Mucosa of gallbladder (tissue), 1 donor: ENCODE data around the gene WARS2. TPM values are rescaled to one million over a fixed set of nuclear protein-coding genes. Genes with fewer than 3 reads are reported as not detected.

Experiments used
- DNase-seq: peaks from one replicate; pipeline ENCODE4 v3.0.0-alpha.2; 2020; ENCODE audit warnings: low spot score
- total RNA-seq: library from RNA; stranded (reverse); gene quantifications from one replicate; pipeline ENCODE4 v1.2.1, GENCODE V29; 2021
- donor health status: DM: no; HTN: no; CAD: no.

Gene WARS2
- total RNA-seq, 1 donor from 2014 or later = 11.3 TPM

DNA sequence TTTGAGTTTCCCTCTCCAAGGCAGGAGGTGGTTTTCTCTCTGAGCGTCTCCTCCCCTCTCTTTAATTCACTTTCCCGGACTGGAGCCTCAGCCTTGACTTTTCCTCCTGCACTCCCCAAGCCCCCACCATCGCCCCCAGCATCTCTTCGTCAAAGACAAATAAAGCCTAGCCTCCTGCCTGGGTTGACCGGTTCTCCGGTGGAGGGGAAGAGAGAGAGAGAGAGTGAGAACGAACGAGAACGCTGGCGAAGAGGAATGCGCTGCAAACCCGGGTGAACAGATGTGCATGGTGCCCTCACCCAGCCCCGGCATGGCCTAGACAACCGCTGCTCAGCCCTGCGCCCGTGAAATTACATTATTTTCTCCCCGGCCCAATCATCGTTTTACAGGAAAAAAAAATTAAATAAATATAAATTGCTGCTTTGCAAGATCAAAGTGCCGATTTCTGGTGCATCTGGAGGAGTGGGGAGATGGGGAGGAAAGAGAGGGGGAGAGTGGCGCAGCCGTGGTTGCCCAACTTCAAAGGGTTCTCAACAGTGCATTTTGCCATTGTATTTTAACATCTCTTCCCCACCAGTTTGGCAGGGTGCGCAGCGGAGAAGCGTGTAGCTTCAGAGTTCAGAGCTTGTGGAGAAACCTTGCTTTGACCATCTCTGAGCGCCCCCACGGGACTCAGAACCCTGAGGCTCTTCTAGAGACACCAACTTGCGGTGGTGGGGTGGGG lies 140.9 kb downstream of the WARS2 start:
- DNase-seq = no peak

- no peak for DNase-seq
Observed at GRCh38 chr1:118998171-118998570, 142.3 kb downstream of the WARS2 start.

DNA sequence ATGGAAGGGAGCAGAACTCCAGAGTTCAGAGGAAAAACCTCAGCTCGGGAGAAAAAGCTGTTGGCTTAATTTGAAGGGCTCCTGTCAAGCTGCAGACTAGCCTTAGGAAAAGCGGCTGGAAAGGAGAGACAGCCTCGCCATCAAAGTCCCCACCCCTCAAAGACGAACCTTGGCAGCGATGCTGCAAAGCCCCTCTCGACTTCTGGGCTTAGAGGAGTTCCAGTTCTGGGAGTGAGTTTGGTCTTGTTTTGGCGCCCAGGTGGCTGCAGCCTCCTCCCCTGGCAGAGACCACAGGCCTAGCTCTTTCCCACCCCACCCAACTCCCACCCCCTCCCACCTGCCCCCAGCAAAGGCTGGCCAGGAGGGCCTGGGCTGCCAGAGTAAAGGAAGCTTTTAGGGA lies 143.2 kb downstream of the WARS2 start:
- DNase-seq = no peak

DNA sequence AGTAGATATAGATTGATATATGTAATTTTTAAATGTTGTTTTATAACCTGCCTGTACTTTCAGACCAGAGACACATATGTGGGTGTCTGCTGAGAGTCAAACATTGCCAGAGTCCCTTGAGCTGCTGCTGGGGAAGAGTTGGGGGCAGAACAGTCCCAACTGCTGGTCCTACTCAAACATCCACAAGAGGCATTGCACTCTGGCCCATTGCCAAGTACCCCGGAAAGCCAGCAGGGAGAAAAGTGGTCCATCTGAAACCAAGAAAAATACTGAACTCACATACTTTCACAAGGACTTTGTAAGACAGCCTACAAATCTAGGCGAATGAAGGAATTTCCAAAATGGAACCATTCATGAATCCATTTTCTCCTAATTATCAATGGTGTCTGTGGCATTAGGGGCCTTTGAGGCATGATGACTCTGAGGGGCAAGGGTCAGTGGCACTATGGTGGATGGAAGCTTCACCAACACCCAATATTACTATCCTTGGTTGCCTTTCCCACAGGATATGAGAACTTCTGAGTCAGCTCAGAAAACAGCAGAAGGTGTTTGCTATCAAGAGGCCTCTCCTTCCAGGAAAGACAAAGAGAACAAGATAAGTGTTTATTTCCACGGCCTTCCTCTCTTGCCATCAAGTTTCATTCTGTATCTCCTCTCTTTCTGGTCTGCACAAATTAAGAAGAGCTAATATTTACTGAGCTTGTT lies 145.0 kb downstream of the WARS2 start:
- no peak for DNase-seq

DNA sequence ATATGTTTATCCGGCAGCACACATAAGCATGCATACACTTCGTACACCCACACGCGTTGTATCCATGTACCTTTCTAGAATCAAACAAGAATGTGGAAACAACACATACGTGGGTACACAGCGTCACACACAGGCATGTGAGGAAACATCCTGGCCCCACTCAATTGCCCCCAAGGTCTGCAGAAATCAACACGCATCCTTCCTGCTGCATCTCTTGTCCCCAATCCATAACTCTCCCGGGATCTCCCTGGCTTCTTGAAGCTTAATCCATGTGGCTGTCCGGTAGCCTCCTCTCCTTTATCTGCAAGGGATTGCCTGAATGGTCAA lies 146.8 kb downstream of the WARS2 start:
- no peak for DNase-seq

DNA sequence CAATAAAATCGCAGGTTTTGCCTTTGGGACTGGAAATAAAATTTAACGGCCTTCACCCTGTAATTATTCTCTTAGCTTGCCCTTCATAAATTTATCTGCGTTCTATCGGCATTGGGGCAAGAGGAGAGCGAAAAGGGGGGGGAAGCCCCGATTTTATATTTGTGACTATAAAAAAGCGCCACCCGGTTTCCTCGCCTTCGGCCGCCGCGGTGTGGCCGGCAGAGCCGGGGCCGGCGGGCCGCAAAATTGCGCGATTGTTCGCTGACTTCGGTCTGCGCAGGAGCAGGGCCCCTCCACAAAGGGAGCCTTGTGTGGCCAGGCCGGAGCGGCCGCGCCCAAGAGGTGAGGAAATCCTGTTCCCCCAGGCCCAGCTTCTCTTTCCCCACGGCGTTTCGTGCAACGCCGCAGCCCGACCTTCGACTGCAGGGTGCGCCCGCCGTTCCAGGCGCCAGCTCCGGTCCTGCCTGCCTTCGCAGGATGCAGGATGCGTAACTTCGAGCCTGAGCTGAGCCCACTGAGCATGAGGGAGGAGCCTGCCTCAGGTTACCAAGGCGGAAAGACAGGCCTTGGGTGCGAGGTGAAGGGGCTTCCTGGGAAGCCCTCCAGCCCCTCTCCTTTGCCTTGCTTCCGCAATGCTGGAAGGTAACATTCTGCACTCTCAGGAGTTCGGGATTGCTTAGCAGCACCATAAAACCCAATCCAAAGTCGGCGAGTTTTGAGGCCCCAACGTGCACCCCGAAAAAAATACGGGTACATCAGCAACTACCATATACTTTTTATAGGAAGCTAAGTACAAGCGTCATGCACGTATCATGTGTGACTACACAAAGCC lies 147.4 kb downstream of the WARS2 start:
- no peak for DNase-seq

- DNase-seq = no peak
Observed at GRCh38 chr1:118992237-118992825, 148.1 kb downstream of the WARS2 start.

DNA sequence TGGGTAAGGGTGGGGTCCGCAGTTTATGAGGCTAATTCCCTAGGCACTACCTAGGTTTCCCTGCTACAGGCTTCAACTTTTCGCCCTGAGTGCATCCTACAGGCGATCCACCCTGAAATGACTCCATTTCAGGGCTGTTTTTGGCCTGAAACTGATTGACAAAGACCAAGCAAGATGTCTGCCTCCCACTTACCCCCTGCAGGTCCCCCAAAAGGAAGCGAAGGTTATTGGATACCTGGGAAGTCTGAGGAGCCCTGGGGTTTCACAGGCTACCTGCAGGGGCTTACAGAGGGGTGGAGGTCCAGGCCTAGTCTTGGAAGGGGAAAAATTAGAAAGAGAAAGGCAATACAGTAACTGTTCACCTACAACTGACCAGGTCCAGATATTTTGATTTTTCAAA lies 149.0 kb downstream of the WARS2 start:
- DNase-seq = no peak

GRCh38 chr1:118990513-118991152 lies 149.8 kb downstream of the WARS2 start:
- no peak for DNase-seq

DNA sequence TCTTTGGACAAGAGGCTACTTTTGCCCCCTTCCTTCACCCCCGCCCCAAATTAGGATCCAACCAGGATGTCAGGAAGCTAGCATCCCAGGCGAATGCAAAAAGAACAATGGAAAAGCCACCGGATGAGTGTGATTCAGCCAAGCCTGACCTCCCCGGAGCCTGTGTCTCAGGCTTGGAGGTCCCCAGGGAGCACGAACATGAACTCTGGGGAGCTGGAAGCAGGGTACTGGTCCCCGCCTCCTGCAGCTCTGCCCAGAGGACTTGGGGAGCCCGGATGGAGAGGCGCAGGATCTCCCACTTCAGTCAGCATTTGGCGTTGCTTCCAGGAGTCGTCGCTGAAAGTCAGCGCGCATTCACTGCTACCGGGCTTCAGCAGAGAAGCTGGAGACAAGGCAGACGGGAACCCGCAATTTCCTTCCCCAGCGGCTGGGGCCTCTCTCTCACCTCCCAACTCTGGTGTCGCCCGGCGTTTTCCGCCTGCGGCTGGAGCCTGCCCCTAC lies 150.5 kb downstream of the WARS2 start:
- no peak for DNase-seq

- DNase-seq = no peak
Observed at GRCh38 chr1:118989006-118989815, 151.2 kb downstream of the WARS2 start.

DNA sequence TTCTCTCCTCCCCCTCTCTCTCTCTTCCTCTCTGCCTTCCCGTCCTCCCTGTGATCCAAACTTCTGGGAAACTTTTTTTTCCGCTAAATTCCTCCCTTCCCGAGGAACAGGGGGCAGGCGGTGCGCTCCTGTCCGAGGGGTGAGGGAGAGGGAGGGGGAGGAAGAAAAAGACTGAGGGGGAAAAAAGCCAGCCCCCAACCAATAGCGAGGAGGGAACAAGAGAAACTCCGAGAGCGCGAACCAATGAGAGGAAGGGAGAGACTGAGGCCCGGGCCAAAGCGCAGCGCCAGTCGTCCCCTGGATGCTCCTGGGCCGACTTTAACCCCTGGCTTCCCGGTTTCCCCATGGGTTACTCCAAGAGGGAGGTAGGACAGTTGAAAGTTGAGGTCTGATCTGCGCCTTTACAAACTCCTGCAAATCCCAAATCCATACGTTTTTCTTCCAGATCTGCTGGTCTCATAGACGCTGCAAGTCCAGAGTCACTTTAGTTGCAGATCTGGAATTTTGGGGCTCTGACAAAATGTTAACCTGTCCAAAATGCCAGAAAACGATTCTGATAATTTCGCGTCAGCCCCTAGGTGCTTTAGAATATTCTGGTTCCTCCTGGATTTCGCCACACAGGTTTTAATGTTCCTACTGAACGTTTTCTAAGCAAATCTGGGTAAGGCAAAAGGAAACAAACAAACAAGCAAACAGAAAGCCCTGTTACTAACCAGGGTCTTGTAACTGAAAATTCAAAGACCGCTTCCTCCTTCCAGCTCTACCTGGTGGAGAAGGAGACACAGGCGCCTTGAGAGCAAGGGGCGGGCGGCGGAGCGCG lies 152.1 kb downstream of the WARS2 start, which contains the start of gene TBX15:
Gene TBX15, minus strand, starts transcription at position 158 of the 820 bp plus-strand sequence. CDS start 548 bp downstream, outside the sequence.
- no peak for DNase-seq

- no peak for DNase-seq
Observed at GRCh38 chr1:118987468-118988185, 152.8 kb downstream of the WARS2 start.

GRCh38 chr1:118986555-118987467 lies 153.6 kb downstream of the WARS2 start:
- DNase-seq = no peak

DNA sequence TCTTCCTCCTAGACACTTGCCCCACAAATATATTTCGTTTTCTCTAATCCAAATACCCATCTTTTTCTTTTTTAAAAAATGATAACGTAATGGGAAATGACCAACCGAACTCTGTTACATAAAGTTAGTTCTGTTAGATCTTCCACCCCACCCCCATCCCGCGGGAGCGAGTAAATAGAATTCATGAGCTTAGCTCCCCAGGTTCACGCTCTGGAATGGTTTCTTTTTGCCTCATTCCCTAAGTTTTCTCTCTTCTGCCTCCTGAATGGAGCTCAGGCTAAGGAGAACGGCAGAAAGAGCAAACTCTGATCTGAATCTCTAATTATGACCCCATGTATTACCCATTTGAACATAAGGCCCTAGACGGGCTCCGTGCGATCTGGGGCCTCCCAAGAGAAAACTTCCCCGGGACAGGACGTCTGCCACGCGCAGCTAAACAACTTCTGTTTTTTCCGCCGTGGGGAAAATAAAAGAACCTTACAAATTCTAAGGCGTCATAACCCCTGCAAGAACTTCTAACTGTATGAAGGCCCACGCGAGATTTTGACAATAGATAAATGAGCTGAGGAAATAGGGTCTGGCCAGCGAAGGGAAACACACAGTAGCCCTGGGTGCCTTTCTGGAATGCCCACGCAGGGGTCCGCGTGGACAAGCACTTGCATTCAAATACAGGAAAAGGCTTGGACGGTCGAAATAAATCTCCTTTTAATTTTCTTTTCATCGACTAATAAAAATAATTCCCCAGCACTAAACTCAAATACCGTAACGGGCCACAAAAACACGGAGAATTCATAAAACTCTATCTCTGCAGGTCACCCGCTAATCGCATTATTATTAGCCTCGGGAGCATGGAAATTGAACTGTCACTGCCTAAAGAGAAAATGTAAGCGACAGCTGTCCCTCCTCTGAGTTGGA lies 154.6 kb downstream of the WARS2 start:
- no peak for DNase-seq

DNA sequence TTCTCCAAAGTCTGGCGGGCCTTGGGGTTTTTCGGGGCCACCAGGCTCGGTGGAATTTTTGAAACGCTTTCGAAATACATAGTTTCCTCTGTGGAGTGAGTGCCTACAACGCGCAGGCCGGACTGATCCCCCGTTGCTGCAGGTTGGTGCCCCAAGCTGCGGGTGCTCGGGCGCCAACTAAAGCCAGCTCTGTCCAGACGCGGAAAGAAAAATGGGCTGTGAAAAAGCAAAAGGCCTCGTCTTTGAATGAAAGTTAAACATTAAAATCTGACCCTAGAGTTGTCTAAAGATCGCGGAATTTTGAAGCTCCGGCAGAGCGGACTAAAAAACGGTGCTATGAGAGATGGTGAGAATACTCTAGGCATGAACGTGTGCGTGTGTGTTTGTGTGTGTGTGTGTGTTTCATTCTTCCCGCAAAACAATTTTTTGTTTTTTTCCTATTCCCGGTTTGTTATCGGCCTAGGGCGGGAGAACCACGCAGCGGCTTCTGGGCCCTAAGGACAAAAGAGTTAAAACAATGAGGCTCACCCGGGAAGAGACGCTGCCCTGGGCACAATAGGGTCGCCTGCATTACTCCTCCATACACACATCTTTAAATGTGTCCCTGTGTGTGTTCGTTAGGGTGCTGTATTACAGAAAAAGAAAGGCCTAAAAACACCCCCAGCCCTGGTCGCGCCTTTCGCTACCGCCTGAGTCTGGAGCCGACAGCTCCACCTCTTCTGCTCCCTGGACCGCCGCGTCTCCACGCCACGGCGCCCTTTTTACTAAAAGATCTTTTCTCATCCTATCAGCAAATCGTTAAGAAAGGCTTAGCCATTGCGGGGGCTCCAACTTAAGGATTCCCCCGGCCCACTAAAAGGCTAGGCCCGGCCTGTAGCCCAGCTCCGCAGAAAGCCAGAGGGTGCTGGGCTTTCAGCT lies 155.5 kb downstream of the WARS2 start:
- no peak for DNase-seq
